ENCODE data around the gene RIPK1.

Gene RIPK1

DNA sequence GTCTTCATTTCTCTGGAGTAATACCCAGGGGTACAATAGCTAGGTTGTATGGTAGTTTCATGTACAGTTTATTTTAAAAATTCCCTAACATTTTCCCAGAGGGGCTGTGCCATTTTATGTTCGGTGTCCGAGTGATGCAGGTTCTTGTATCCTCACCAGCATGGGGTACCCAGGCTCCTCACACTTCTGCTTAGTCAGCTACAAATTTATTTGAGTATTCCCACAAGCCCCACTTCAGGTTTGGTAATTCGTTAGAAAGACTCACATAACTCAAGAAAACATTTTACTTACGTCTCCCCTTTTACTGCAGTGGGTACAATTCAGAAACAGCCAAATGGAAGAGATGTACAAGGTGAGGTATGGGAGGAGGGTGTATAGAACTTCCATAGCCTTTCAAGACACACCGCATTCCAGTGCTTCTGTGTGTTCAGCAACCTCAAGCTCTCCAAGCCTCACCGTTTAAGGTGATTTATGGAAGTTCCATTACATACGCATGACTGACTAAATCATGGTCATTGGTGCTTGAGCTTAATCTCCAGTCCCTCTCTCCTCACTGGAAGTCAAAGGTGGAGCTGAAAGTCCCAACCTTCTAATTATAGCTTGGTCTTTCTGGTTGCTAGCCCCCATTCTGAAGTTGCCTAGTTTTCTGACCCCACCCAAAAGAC is 18.1 kb downstream of the RIPK1 start:
- DNase-seq, result no peak

DNA sequence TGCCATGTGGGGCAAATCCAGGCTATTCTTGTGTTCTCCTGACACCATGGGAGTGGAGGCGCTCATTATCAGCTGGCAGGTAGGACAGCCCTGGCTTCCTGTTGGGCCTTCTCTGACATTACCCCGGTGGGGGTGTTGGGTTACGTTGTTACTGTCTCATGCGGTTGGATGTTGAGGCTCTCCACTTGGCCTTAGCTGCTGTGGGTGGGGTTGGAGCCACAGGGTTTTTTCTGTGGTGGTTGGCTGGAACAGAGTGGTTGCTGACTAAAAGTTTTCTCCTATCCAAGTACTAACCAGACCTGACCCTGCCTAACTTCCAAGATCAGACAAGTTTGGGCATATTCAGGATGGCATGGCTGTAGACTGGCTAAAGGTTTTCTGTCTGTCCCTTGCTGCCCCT is 20.2 kb downstream of the RIPK1 start:
- no peak for DNase-seq

DNA sequence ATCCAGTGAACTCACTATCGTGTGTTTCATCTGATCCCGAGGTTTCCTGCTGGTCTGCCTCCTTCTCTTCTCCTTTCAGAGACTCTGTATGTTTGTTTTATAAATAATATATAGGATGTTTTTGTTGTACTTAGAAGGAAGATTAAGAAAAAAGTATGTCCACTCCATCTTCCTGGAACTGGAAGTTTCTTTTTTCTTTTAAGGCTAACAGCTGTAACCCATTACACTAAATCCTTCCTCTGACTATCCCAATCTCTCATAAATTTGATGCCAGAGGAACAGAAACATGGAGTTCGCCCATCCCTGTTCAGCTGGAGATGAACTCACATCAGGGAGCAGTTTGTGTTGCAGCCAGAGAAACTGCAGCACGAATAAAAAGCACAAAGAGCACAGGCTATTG is 20.7 kb downstream of the RIPK1 start:
- DNase-seq, result no peak

DNA sequence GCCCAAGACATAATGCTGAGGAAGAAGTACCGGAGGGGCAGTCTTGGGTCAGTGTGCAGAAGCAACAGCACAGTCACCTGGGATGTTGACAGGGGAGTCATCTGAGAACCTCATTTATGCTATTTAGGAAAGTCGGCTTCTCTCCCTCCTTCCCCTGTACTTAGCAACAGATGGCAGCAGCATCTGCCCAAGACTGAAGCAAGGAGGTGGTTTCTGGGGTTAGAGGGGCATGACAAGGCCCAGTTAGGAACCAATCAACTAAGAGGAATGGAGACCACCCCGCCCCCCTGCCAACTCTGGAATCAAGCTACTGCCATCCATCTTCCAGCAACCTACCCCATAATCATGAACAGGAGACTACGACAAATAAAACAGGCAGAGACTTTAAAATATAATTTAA is 21.7 kb downstream of the RIPK1 start:
- no peak for DNase-seq

DNA sequence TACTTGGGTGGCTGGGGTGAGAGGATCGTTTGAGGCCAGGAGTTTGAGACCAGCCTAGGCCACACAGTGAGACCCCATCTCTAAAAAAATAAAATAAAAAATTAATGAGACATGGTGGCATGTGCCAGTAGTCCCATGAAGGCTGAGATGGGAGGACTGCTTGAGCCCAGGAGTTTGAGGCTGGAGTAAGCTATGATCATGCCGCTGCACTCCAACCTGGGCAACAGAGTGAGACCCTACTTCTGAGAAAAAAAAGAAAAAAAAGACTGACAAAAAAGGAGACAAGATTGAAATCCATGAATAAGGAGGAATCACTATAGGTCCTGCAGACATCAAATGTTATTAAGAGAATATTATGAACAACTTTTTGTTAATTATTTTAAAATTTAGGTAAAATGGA is 26.5 kb downstream of the RIPK1 start:
- DNase-seq, result no peak

DNA sequence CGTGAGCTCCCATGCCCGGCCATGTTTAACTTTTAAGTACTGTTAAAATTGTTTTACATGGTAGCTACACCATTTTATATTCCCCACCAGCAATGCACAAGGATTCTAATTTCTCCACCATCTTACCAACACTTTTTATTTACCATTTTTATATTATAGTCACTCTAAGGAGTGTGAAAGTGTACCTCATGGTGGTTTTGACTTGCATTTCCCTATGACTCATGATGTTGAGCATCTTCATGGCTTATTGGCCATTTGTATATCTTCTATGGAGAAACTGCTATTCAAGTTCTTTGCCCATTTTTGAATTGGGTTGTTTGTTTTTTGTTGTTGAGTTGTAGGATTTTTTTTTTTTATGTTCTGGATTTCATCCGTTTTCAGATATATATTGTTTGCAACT is 34.6 kb downstream of the RIPK1 start:
- peak; percentile 11 for DNase-seq

DNA sequence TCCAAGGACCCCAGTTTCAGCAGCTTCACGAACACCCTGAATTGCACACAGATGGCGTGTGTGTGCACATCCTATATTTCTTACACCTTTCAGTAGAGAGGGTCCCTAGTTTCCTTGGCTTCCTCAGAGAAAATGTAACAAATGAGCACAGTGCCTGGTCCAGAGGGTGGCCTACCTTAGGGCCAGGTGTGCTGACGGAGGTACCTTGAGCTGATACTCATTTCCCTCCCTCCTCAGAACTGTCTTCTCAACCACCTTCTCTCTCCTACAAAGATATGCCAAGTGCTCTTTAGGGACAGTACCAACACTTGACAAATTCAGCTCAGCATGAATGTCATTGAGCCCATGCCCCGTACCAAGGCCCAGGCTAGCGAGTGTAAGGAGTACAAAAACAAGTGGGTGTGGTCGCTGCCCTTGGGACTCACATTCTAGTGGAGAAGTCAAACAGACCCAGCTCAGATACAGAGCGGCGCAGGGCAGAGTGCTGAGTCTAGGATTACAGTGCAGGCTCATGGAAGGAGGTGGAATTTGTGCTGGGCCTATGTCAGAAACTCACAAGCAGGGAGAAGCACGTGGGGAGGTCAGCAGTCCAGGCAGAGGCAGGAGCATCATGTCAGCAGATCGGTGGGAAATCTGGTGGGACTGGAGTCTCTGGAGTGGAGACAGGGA is 40.6 kb downstream of the RIPK1 start:
- DNase-seq, result no peak

DNA sequence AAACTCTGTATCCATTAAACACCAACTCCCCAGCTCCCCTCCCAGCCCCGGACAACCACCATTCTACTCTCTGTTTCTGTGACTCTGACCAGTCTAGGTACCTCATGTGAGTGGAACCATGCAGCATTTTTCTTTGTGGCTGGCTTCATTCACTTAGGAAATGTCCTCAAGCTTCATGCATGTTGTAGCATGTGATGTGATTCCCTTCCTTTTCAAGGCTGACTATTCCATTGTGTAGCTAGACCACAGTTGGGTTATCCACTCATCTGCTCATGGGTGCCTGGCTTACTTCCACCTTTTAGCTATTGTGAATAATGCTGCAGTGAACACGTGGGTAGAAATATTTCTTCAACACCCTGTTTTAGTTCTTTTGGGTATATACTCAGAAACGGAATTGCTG is 41.5 kb downstream of the RIPK1 start:
- DNase-seq, result no peak

DNA sequence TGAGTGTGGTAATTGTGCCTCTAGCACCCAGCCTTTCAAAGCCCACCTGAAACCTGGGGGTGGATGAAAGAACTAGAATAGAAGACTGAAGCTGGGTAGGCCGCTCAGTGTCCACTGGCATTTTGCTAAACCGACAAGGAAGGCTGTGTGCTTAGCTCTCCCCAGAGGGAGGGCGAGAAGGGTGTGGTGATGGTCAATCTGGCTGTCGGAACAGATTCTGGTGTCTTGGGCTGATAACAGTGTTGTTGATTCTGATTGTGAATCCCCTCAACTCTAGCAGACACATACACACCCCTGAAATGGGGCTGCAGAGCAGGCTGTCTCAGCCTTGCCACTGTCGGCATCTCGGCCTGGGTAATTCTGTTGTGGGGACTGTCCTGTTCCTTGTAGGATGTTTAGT is 46.1 kb downstream of the RIPK1 start:
- DNase-seq, result no peak

DNA sequence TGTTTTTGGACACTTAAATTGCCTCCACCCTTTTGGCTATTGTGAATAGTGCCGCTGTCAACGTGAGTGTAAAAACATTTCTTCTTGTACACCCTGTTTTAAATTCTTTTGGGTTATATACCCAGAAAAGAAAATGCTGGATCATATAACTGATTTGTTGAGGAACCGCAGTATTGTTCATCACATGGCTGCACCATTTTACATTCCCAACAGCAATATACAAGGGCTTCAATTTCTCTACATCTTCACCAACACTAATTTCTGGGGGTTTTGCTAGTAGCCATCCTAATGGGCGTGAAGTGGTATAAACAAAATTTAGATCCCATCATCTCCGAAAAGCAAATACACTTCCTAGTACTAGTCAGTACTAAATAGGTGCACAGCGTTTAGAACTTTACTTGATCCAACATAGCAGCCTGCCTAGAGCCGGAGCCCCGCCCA is 49.6 kb downstream of the RIPK1 start:
- DNase-seq, result peak; percentile 9

DNA sequence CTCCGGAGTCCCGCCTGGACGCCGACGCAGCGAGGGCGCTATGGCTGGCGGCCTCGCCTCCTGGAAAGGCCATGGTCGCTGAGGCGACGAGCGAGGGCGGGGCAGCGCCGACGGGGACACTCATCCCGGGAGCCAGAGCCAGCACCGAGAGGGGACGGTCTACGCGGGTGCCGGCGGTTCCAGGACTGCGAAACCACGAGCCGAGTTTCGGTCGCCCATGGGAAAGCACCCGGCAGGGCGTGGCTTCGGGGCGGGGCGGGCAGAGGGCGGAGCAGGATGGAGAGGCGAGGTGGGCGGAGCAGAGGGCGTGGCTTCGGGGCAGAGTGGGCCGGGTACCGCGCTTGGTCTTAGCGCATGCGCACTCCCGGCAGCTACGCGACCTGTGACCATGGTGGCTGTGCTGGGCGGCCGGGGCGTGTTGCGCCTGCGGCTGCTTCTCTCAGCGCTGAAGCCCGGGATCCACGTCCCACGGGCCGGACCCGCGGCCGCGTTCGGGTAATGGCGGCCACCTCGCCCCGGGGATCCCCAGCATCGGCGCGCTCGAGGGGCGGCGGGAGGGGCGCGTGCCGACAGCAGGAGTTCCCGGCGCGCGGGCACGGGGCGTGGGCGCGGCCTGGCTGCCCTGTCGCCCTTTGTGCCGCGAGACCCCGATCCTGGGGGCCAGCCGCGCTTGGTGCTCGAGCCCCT is 50.2 kb downstream of the RIPK1 start, which contains the start of gene BPHL:
TSS of gene BPHL (plus strand) at position 359 of the 687 bp plus-strand sequence. CDS start at position 389, 30 bp downstream.
- peak; percentile 93 for DNase-seq

DNA sequence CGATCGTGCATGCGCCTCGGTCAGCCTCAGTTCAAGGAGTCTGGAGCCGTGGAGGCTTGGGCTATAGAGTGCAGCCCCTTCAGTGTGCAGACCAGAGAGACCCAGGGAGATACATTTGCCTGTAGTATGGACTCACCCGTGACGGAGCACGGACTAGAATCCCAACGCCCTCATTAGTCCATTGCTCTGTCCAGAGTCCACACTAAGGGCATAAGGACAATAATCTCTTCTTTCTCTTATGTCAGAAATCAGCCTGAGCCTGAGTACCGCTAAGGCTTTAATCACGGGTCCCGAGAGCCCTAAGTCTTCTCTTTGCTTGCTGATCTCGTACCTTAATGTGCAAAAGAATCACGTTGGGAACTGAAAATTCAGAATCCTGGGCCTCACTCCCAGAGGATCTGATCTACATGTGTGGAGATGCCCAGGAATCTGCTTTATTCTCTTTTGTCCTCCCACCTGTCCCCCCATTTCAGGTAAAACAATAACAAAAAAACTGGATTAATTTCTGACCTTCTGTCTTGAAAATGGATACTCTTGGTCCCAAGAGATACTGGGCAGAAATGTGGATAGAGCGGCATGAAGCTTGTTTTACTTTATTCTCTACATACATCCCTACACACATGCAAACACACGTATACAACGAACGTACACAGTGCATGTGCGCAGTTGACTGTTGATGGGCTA is 50.9 kb downstream of the RIPK1 start:
- DNase-seq, result peak; percentile 46

DNA sequence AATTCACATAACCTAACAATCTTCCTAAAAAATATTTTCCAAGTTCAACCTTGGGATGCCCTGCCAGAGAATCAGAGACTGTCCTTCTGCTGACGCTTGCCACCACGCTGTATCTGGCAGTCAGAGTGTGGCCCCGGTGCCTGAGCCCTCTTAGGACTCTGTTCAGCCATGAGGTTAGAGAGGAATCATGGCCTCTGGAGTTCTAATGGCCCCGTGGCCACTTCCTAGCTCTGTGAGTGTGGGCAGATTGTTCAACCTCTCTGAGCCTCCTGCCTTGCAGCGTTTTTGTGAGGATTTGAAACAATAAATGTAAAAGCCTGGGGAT is 52.4 kb downstream of the RIPK1 start:
- no peak for DNase-seq

DNA sequence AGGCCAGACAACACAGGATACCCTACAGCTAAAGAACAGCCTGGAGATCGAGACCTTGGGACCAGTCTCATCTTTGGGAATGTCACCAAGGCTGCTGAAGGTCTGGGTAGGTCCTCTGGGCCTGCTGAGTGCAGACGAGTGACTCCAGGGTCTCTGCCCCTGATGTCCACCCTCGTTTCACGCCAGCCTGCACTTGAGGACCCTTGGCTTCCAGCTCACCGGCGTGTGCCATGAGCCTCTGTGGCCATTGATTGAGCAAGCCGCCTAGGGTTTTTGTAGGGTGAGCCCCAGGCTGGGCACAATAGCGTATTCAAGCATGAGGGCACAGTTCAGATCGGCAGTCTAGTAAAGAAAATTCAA is 54.5 kb downstream of the RIPK1 start:
- no peak for DNase-seq

DNA sequence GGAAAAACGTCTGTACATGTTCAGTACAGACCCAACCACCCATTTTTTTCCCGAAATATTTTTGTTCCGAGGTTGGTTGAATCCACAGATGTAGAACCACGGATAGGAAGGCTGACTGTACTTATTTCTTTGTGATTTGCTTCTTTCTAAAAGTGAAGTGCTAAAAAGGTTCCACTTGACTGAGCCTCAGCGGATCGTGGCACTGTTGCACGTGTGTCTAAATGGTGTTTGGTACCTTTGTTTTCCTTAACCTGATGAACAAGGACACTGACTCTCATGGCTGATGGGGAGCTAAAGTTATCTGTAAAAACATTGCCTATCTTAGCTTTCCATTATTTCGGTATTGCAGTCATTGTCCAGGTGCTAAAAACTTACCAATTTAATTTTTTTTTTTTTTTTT is 56.4 kb downstream of the RIPK1 start:
- no peak for DNase-seq

DNA sequence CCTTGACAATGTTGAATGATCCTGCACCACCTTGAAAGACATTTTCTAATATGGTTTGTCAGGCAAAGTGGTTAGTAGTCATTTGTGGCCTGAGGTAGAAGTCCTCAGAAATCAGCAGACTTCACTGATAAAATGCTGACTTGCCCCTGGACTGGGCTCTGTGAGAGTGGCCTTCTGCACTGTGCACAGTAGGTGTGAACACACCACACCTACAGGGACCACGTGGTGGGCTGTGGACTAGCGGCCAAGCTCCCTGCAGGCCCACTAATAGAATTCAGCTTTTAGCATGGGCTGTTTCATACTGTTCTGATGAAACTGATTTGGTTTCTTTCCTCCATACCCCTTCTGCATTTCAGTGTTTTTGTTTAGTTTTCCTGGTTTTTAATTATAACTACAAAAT is 57.5 kb downstream of the RIPK1 start:
- DNase-seq, result no peak

DNA sequence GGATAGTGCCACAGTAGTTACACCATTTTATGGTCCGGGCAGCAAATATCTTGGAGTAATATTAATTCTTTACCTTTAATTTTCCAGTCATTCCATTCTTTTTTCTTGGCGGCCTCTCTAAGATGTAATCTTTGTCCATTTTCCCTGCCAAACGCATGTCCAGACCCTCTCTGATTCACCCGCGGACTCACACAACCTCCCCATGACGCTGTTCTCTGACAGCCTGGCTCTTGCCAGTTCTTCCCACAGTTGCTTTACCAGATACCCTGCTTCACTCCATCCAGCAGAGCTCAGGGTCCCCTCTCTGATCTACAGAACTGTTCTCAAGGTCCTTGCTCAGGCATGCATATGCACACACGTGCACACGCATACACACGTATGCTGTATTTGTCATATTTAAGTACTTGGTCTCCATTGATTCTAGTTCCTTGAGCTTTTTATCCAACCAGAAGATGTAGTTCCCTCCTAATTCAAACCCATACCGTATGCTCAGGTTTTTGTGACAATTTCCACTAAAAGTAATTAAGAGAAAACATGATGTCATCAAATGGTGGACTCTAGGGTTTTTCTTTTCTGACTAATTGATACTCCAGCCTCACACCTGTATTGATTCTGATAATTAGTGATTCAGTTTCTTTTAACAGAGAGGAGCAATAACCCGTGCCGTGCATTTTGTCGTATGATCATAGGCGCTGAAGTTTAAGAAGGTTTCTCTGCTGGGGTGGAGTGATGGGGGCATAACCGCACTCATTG is 60.2 kb downstream of the RIPK1 start:
- DNase-seq, result no peak

DNA sequence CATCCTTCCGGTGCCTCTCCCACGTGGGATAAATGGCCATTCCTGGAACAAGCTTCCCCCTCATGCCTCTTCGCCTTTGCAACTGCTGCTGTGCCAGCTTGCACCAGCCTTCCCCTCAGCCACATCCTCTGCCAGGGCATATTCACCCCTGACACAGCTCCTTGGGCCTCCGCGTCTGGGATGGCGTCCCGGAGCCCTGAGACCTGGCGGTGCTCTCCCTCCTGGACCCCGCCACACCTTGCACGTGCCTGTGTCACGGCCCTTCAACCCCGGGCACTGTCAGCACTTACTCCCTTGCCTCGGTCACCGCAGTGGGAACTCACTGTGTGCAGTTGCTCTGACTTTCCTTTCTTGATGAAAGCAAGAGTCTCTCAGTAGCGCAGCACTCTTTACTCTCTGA is 63.4 kb downstream of the RIPK1 start:
- DNase-seq, result no peak

DNA sequence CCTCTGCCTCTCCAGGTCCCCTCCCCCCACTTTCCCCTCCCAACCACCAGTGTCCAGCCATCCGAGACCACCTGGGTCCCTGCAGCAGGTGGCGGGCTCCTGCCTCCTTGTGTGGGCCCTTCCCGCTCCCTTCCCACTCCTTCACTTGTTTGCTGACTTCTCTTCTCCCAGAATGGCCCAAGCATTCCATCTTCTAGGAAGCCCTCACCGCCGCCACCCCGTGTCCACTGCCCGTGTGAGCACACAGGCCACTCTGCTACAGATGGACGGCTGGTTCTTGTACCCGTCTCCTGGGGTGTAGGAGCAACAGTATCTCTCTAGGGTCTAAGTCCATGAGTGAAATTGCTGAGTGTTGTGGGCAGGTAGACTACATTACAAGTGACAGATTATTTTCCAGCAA is 65.2 kb downstream of the RIPK1 start:
- DNase-seq, result no peak

DNA sequence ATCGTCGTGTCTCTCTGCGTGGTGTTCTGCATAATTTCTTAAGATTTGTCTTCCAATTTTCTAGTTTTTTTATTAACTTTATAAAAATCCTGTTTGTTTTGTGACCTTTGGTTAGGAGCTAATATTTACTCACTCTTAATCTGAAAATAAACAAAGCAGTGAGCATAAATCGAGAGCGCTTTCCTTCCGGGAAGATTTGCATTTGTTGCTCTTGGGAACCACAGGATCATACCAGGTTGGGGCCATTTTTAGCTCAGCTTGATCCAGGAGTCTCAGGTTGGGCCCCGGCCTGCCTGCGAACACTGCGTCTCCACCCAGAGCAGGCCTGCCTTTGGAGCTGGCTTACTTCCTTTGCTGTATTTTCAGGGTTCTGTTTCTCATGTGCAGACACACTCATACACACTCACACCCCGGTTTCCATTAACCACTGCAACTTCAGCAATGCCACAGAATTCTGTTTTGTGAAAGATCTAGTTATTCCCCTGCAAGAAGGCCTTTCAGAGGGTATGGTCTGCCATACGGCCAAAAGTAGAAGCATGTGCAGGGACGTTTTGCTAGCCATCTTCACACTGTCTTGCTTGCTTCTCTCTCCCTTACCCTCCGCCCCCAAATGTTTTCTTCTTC is 67.5 kb downstream of the RIPK1 start:
- no peak for DNase-seq

DNA sequence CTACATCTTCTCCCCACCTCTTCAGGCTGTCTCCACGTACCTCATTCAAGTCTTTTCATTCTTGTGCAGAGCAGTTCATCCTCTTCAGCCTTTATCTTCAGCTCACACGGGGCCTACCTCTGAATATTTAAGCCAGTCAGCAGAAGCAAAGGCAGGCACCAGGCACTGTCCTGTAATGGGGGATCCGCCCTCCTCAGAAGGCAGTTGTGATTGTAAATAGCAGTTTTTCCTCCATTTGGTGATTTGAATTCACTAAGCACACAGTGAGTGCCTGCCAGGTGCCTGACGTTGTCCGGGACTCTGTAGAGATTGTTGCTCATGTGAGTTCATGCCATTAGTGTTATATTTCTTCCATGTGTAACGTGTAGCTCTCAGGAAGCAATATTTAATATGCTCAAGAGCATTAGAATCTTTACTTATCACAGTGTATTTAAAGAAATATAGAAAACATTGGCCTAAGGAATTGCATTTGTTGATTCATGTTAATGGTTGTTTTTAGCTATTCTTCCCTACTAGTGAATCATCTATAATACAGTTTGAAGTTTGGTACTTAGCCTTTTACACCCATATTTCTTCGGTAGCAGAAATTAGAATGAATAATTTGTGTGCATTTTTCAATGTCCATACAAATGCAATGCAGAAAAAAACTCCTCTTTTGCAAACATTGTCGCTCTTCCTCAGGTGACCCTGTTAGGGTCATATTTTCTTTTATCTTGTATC is 68.2 kb downstream of the RIPK1 start:
- no peak for DNase-seq

All from EL (cell line).